HepG2 (cell line): ENCODE results near the gene RPL32. TPM values are rescaled to one million over a fixed set of nuclear protein-coding genes. Genes with fewer than 3 reads are reported as not detected.

Experiments used
- CHD2 ChIP-seq: IDR thresholded peaks from 2 replicates; pipeline ENCODE4 v1.6.1; 2011; ENCODE audit warnings: low read depth, low read length, improper control_type of control experiment
- CTCF ChIP-seq: sonication (generic); formaldehyde crosslinking; IDR thresholded peaks from 2 replicates; pipeline ENCODE4 v1.5.0; 2020; ENCODE audit warnings: mild to moderate bottlenecking, missing genetic modification reagents, moderate library complexity
- FOXP4 ChIP-seq: sonication (generic); formaldehyde crosslinking; IDR thresholded peaks from 2 replicates; pipeline ENCODE4 v1.4.0; 2020; ENCODE audit warnings: missing genetic modification reagents
- GLMP ChIP-seq: sonication (generic); formaldehyde crosslinking; IDR thresholded peaks from 2 replicates; pipeline ENCODE4 v1.9.0; 2021; ENCODE audit warnings: missing genetic modification reagents, mild to moderate bottlenecking, borderline replicate concordance
- ISL2 ChIP-seq: sonication (generic); formaldehyde crosslinking; IDR thresholded peaks from 2 replicates; pipeline ENCODE4 v1.5.0; 2020; ENCODE audit warnings: missing genetic modification reagents
- MAX ChIP-seq: IDR thresholded peaks from 2 replicates; pipeline ENCODE4 v1.6.1; 2012; ENCODE audit warnings: inconsistent platforms
- MEF2D ChIP-seq: sonication (generic); formaldehyde crosslinking; IDR thresholded peaks from 2 replicates; pipeline ENCODE4 v1.5.1; 2020; ENCODE audit warnings: mild to moderate bottlenecking, missing genetic modification reagents
- NFKB2 ChIP-seq: sonication (generic); formaldehyde crosslinking; IDR thresholded peaks from 2 replicates; pipeline ENCODE4 v1.4.0; 2020; ENCODE audit warnings: missing genetic modification reagents, borderline replicate concordance
- NKX3-1 ChIP-seq: sonication (generic); formaldehyde crosslinking; IDR thresholded peaks from 2 replicates; pipeline ENCODE4 v1.5.0; 2020; ENCODE audit warnings: missing genetic modification reagents
- RORA ChIP-seq: sonication (generic); formaldehyde crosslinking; IDR thresholded peaks from 2 replicates; pipeline ENCODE4 v1.5.0; 2020; ENCODE audit warnings: mild to moderate bottlenecking, missing genetic modification reagents, moderate library complexity
- SAP130 ChIP-seq: IDR thresholded peaks from 2 replicates; pipeline ENCODE4 v1.6.1; 2016; ENCODE audit warnings: low read depth
- TCF12 ChIP-seq, 2 experiments: fragments of 450-650 bp in 1 of 2; sonication (generic) in 1 of 2; formaldehyde crosslinking in 1 of 2; IDR thresholded peaks; 2 replicates each; pipeline versions ENCODE4 v1.6.1 to v1.8.0; 2017 to 2022; ENCODE audit warnings: antibody characterized with exemption in 1 of 2, mild to moderate bottlenecking in 1 of 2, missing genetic modification reagents in 1 of 2, moderate library complexity in 1 of 2
- ZFP90 ChIP-seq: sonication (generic); formaldehyde crosslinking; IDR thresholded peaks from 2 replicates; pipeline ENCODE4 v1.8.0; 2022; ENCODE audit warnings: missing genetic modification reagents, mild to moderate bottlenecking, inconsistent platforms, borderline replicate concordance
- ZMAT3 ChIP-seq: sonication (generic); formaldehyde crosslinking; conservative IDR thresholded peaks from 2 replicates; pipeline ENCODE4 v1.7.0; 2021; ENCODE audit warnings: missing genetic modification reagents
- ZNF446 ChIP-seq: sonication (generic); formaldehyde crosslinking; IDR thresholded peaks from 2 replicates; pipeline ENCODE4 v1.5.0; 2020; ENCODE audit warnings: mild to moderate bottlenecking, missing genetic modification reagents
- ZNF510 ChIP-seq: sonication (generic); formaldehyde crosslinking; IDR thresholded peaks from 2 replicates; pipeline ENCODE4 v1.4.0; 2020; ENCODE audit warnings: low read depth, mild to moderate bottlenecking, missing genetic modification reagents
- ZNF572 ChIP-seq: sonication (generic); formaldehyde crosslinking; IDR thresholded peaks from 2 replicates; pipeline ENCODE4 v1.5.1; 2020; ENCODE audit warnings: mild to moderate bottlenecking, missing genetic modification reagents
- ZSCAN12 ChIP-seq: sonication (generic); formaldehyde crosslinking; IDR thresholded peaks from 2 replicates; pipeline ENCODE4 v1.9.0; 2021; ENCODE audit warnings: mild to moderate bottlenecking, missing genetic modification reagents
- ZXDC ChIP-seq: sonication (generic); formaldehyde crosslinking; IDR thresholded peaks from 2 replicates; pipeline ENCODE4 v1.5.0; 2020; ENCODE audit warnings: mild to moderate bottlenecking, missing genetic modification reagents
- polyA plus RNA-seq, 8 experiments: library from polyadenylated mRNA; depleted of rRNA in 3 of 8; stranded (reverse) in 7 of 8; unstranded in 1 of 8; fragments of >200 nt; fragmentation: Illumina TruSeq in 4 of 8; extraction: Trizol in 4 of 8; gene quantifications; 2 replicates each; pipeline versions ENCODE4 v1.2.1 to v1.2.3, GENCODE V29; 2011 to 2016; ENCODE audit warnings: low read depth in 4 of 8, missing spikeins in 1 of 8, mixed read lengths in 1 of 8; ENCODE audit not compliant: insufficient read depth in 1 of 8
- total RNA-seq, 5 experiments: library from RNA; depleted of rRNA; stranded (reverse); fragments of >200 nt; fragmentation: Illumina TruSeq; extraction: Trizol; gene quantifications; 2 replicates each; pipeline ENCODE4 v1.2.3, GENCODE V29; 2016; ENCODE audit warnings: low read depth in 1 of 5

RPL32 gene
- total and polyA plus RNA-seq, 2 of the 13 experiments (the other 11 are each of a cell fraction or from before 2014, with no cell fraction given), result 1,781 to 2,401 TPM

- TF ChIP-seq FOXP4 (peak; percentile 36), ZSCAN12 (CRISPR knock-in tag) (peak; percentile 60; the same call in 1 of the 2 replicates), ZMAT3 (CRISPR knock-in tag) (no peak), MEF2D (CRISPR knock-in tag) (no peak), ZNF510 (CRISPR knock-in tag) (no peak; the same call in 1 of the 2 replicates), ZFP90 (peak; percentile 76; the same call in 1 of the 2 replicates), CTCF (CRISPR knock-in tag) (peak; percentile 75), GLMP (CRISPR knock-in tag) (no peak), CHD2 (no peak), ISL2 (CRISPR knock-in tag) (peak; percentile 46; the same call in 1 of the 2 replicates), MAX (peak; percentile 91), SAP130 (peak; percentile 92), ZNF446 (CRISPR knock-in tag) (no peak), NFKB2 (CRISPR knock-in tag) (peak; percentile 80), ZXDC (no peak), NKX3-1 (peak; percentile 72), RORA (CRISPR knock-in tag) (no peak), TCF12 (IDR thresholded peaks at IDR 0.05) (no peak), TCF12 (CRISPR knock-in tag; IDR thresholded peaks at IDR 0.05) (no peak), ZNF572 (CRISPR knock-in tag) (0 out of 2 replicates have a peak, but pooled peaks have one; percentile 35)
Observed at GRCh38 chr3:12841149-12841969, at the start of gene RPL32 (continued).
